ENCODE data around the gene KIT.

- TF ChIP-seq CTCF (IDR thresholded peaks at IDR 0.05) (no peak), ZFX (IDR thresholded peaks at IDR 0.05; ENCODE audit: borderline replicate concordance) (no peak)
These were observed 5.3 kb downstream of the KIT start for GRCh38 chr4:54662901-54663585.

Measured in 22Rv1 (cell line).